SK-N-SH (cell line): ENCODE measurements around the gene SEC14L5. TPM values are rescaled to one million over a fixed set of nuclear protein-coding genes. Genes with fewer than 3 reads are reported as not detected.

Source experiments
- CTCF ChIA-PET: fragments of 300-600, 350-600 bp; formaldehyde crosslinking; extraction: SDS; loops from one replicate; lab custom pipeline; 2021; lab: Yijun Ruan, JAX
- POLR2A ChIA-PET: fragments of 350-600 bp; sonication (Branson Sonifier 250); formaldehyde crosslinking; extraction: SDS; loops from one replicate; lab custom pipeline; 2020; ENCODE audit warnings: antibody characterized with exemption, inconsistent platforms; lab: Yijun Ruan, JAX
- DNase-seq: peaks from one replicate; pipeline ENCODE4 v3.0.0; 2012
- H2AFZ ChIP-seq: fragments of 200-600 bp; sonication (generic); 2 replicates; pipeline ENCODE4 v1.8.1; 2016; ENCODE audit warnings: antibody characterized with exemption, mild to moderate bottlenecking, low read depth
- H3F3A ChIP-seq: fragments of 200-600 bp; sonication (generic); replicated peaks from 2 replicates; pipeline ENCODE3; 2016; ENCODE audit warnings: antibody characterized with exemption, mild to moderate bottlenecking; ENCODE audit not compliant: insufficient read depth
- H3K27ac ChIP-seq, 2 experiments: fragments of 200-500 bp in 1 of 2; fragments of 200-600 bp in 1 of 2; sonication (Bioruptor generic) in 1 of 2; sonication (generic), shearing (Covaris generic) in 1 of 2; 2 replicates each; pipeline versions ENCODE4 v1.5.1 to v1.6.1; 2014 to 2016; ENCODE audit warnings: low read depth in 2 of 2, inconsistent platforms in 1 of 2, low read length in 1 of 2, mild to moderate bottlenecking in 1 of 2, mixed read lengths in 1 of 2
- H3K27me3 ChIP-seq: fragments of 200-600 bp; sonication (generic), shearing (Covaris generic); 2 replicates; pipeline ENCODE4 v1.6.1; 2016; ENCODE audit warnings: mixed run types; ENCODE audit not compliant: insufficient read depth
- H3K36me3 ChIP-seq, 2 experiments: fragments of 200-500 bp in 1 of 2; fragments of 200-600 bp in 1 of 2; sonication (Bioruptor generic) in 1 of 2; sonication (generic) in 1 of 2; replicated peaks in 1 of 2; 2 replicates each; pipeline versions ENCODE3 to v1.5.1; 2014 to 2016; ENCODE audit warnings: low read length in 1 of 2, mild to moderate bottlenecking in 1 of 2; ENCODE audit not compliant: insufficient read depth in 2 of 2, control insufficient read depth in 1 of 2
- H3K4me1 ChIP-seq, 2 experiments: fragments of 200-500 bp in 1 of 2; fragments of 200-600 bp in 1 of 2; sonication (Bioruptor generic) in 1 of 2; sonication (generic), shearing (Covaris generic) in 1 of 2; 2 replicates each; pipeline versions ENCODE4 v1.5.1 to v1.6.1; 2014 to 2016; ENCODE audit warnings: low read depth in 1 of 2, low read length in 1 of 2, mixed run types in 1 of 2; ENCODE audit not compliant: insufficient read depth in 2 of 2, control insufficient read depth in 1 of 2
- H3K4me2 ChIP-seq: fragments of 200-600 bp; sonication (generic), shearing (Covaris generic); 2 replicates; pipeline ENCODE4 v1.6.1; 2017; ENCODE audit warnings: mixed run types
- H3K4me3 ChIP-seq, 2 experiments: fragments of 200-500 bp in 1 of 2; fragments of 200-600 bp in 1 of 2; sonication (Bioruptor generic) in 1 of 2; sonication (generic), shearing (Covaris generic) in 1 of 2; 2 replicates each; pipeline versions ENCODE4 v1.5.1 to v1.8.1; 2014 to 2016; ENCODE audit warnings: low read depth in 2 of 2, inconsistent platforms in 1 of 2, low read length in 1 of 2, mild to moderate bottlenecking in 1 of 2, mixed read lengths in 1 of 2, moderate library complexity in 1 of 2
- H3K79me2 ChIP-seq: fragments of 200-600 bp; sonication (generic); 2 replicates; pipeline ENCODE4 v1.8.1; 2017; ENCODE audit warnings: mild to moderate bottlenecking; ENCODE audit not compliant: insufficient read depth
- H3K9ac ChIP-seq: fragments of 200-600 bp; sonication (generic); 2 replicates; pipeline ENCODE4 v1.6.1; 2017; ENCODE audit warnings: mixed run types
- H3K9me2 ChIP-seq: fragments of 200-600 bp; sonication (generic); 2 replicates; pipeline ENCODE4 v1.6.1; 2017; ENCODE audit warnings: mixed run types
- H3K9me3 ChIP-seq: fragments of 200-600 bp; sonication (generic); 2 replicates; pipeline ENCODE4 v1.6.1; 2017; ENCODE audit warnings: mixed run types, mild to moderate bottlenecking, moderate library complexity
- H4K20me1 ChIP-seq: fragments of 200-600 bp; sonication (generic); 2 replicates; pipeline ENCODE4 v1.6.1; 2017; ENCODE audit warnings: mild to moderate bottlenecking, mixed run types; ENCODE audit not compliant: insufficient read depth
- CHD2 ChIP-seq: fragments of 150-350 bp; IDR thresholded peaks from 2 replicates; pipeline ENCODE4 v1.6.1; 2018; ENCODE audit warnings: low read length; ENCODE audit not compliant: partially characterized antibody
- ELF1 ChIP-seq: IDR thresholded peaks from 2 replicates; pipeline ENCODE4 v1.4.0; 2012
- EZH2phosphoT487 ChIP-seq: fragments of 200-600 bp; sonication (generic); IDR thresholded peaks from 2 replicates; pipeline ENCODE4 v1.6.1; 2017; ENCODE audit warnings: low read depth, mixed run types, mild to moderate bottlenecking, antibody characterized with exemption, moderate library complexity, borderline replicate concordance
- FOSL2 ChIP-seq: IDR thresholded peaks from 2 replicates; pipeline ENCODE4 v1.4.0; 2012; ENCODE audit warnings: low read depth, mild to moderate bottlenecking, moderate library complexity, borderline replicate concordance
- GATA2 ChIP-seq: sonication (generic); formaldehyde crosslinking; IDR thresholded peaks from 2 replicates; pipeline ENCODE4 v1.5.0; 2020; ENCODE audit warnings: mild to moderate bottlenecking, missing genetic modification reagents
- IRF3 ChIP-seq: fragments of 150-350 bp; IDR thresholded peaks from 2 replicates; pipeline ENCODE4 v1.6.1; 2016; ENCODE audit warnings: mild to moderate bottlenecking, low read depth, low read length
- JUND ChIP-seq: IDR thresholded peaks from 2 replicates; pipeline ENCODE4 v1.4.0; 2012
- MAX ChIP-seq: IDR thresholded peaks from 2 replicates; pipeline ENCODE4 v1.4.0; 2012; ENCODE audit warnings: low read depth
- MEF2A ChIP-seq: IDR thresholded peaks from 2 replicates; pipeline ENCODE4 v1.4.0; 2012; ENCODE audit warnings: low read depth, borderline replicate concordance
- MXI1 ChIP-seq: IDR thresholded peaks from 2 replicates; pipeline ENCODE4 v1.6.1; 2012; ENCODE audit warnings: mild to moderate bottlenecking, low read depth, low read length, improper control_type of control experiment
- NFIC ChIP-seq: IDR thresholded peaks from 2 replicates; pipeline ENCODE4 v1.4.0; 2012; ENCODE audit warnings: borderline replicate concordance
- NRF1 ChIP-seq: IDR thresholded peaks from 2 replicates; pipeline ENCODE4 v1.6.1; 2012; ENCODE audit warnings: low read depth, mild to moderate bottlenecking, low read length
- PBX3 ChIP-seq: IDR thresholded peaks from 2 replicates; pipeline ENCODE4; 2012
- POLR2AphosphoS5 ChIP-seq: IDR thresholded peaks from 2 replicates; pipeline ENCODE4 v1.6.1; 2012; ENCODE audit warnings: low read depth, low read length
- RAD21 ChIP-seq: IDR thresholded peaks from 2 replicates; pipeline ENCODE4 v1.6.1; 2012; ENCODE audit warnings: mild to moderate bottlenecking, low read length
- REST ChIP-seq: IDR thresholded peaks from 2 replicates; pipeline ENCODE4 v1.6.1; 2012; ENCODE audit warnings: mild to moderate bottlenecking, low read depth, low read length, moderate library complexity
- TCF12 ChIP-seq: IDR thresholded peaks from 2 replicates; pipeline ENCODE4 v1.4.0; 2012
- TEAD4 ChIP-seq: IDR thresholded peaks from 2 replicates; pipeline ENCODE4 v1.4.0; 2012; ENCODE audit warnings: mild to moderate bottlenecking, borderline replicate concordance; ENCODE audit not compliant: insufficient read depth
- USF2 ChIP-seq: fragments of 150-350 bp; IDR thresholded peaks from 2 replicates; pipeline ENCODE4 v1.6.1; 2017; ENCODE audit warnings: antibody characterized with exemption, low read length, low read depth, borderline replicate concordance
- ZBTB33 ChIP-seq: IDR thresholded peaks from 2 replicates; pipeline ENCODE4 v1.4.0; 2012; ENCODE audit warnings: low read depth, borderline replicate concordance
- WGBS: methylation state at CpG from one replicate; pipeline ENCODE4 v1.1.6; 2017; ENCODE audit warnings: low lambda C conversion rate; 5-methylcytosine and 5-hydroxymethylcytosine counted together
- polyA plus RNA-seq, 3 experiments: library from polyadenylated mRNA; depleted of rRNA; stranded (reverse); fragments of >200 nt; gene quantifications; 2 replicates each; pipeline ENCODE4 v1.2.3, GENCODE V29; 2012

SEC14L5 gene
- polyA plus RNA-seq, 1 of the 3 experiments (the other 2 are of a cell fraction), result 0.08 TPM

GRCh38 chr16:4915226-4915761 is 42.8 kb upstream of the SEC14L5 start (continued):
- TF ChIP-seq ZBTB33 (peak; percentile 29; the same call in 1 of the 2 replicates), FOSL2 (no peak)

GRCh38 chr16:4917117-4917516 is 41.0 kb upstream of the SEC14L5 start:
- Histone ChIP-seq H3K79me2 (no peaks in the 10 kb centered on the region), H3K4me1 (0 out of 4 replicates have a peak, but pooled peaks cover 0 to 8% of the 10 kb centered on the region in 2 experiments), H3K9ac (no peak overlapping the region), H3F3A (no peaks in the 10 kb centered on the region), H4K20me1 (no peaks in the 10 kb centered on the region), H3K27ac (peak overlapping the region in 1 of 2 experiments; percentile 24; a peak in 1 of 4 replicates), H3K9me3 (no peaks in the 10 kb centered on the region), H3K27me3 (no peaks in the 10 kb centered on the region), H3K9me2 (no peaks in the 10 kb centered on the region), H2AFZ (no peak overlapping the region), H3K36me3 (no peaks in the 10 kb centered on the region), H3K4me2 (no peak overlapping the region), H3K4me3 (no peak overlapping the region)
- POLR2A ChIA-PET, result no interaction called here
- WGBS, result 22% methylated on average over 4 of the region's 4 CpGs
- TF ChIP-seq TEAD4, result 0 out of 2 replicates have a peak, but pooled peaks have one; percentile 9
- no peak for TF ChIP-seq MAX
- TF ChIP-seq NFIC, result 0 out of 2 replicates have a peak, but pooled peaks have one; percentile 15
- TF ChIP-seq GATA2 (CRISPR knock-in tag), result no peak
- TF ChIP-seq IRF3, result no peak
- TF ChIP-seq ELF1, result no peak
- TF ChIP-seq FOSL2, result peak; percentile 80
- no peak for TF ChIP-seq REST
- TF ChIP-seq JUND, result peak; percentile 51; the same call in 1 of the 2 replicates
- TF ChIP-seq NRF1, result no peak
- no peak for TF ChIP-seq MEF2A
- TF ChIP-seq POLR2AphosphoS5, result no peak
- TF ChIP-seq MXI1, result no peak
- no peak for TF ChIP-seq USF2
- TF ChIP-seq RAD21, result no peak
- no peak for TF ChIP-seq EZH2phosphoT487
- TF ChIP-seq TCF12, result peak; percentile 60; the same call in 1 of the 2 replicates
- no peak for TF ChIP-seq CHD2
- TF ChIP-seq PBX3, result peak; percentile 83
- no peak for DNase-seq
- CTCF ChIA-PET, result interaction anchor here (1.1 kb wide), 1 partner anchor 17 kb away, joined by 3 read pairs; no protein-coding TSS in a partner anchor
